ENCODE data around the gene PER1. TPM values are rescaled to one million over a fixed set of nuclear protein-coding genes. Genes with fewer than 3 reads are reported as not detected.

Gene PER1
- total RNA-seq, 2 donors from 2014 or later, result 1,926 to 2,038 TPM

DNA sequence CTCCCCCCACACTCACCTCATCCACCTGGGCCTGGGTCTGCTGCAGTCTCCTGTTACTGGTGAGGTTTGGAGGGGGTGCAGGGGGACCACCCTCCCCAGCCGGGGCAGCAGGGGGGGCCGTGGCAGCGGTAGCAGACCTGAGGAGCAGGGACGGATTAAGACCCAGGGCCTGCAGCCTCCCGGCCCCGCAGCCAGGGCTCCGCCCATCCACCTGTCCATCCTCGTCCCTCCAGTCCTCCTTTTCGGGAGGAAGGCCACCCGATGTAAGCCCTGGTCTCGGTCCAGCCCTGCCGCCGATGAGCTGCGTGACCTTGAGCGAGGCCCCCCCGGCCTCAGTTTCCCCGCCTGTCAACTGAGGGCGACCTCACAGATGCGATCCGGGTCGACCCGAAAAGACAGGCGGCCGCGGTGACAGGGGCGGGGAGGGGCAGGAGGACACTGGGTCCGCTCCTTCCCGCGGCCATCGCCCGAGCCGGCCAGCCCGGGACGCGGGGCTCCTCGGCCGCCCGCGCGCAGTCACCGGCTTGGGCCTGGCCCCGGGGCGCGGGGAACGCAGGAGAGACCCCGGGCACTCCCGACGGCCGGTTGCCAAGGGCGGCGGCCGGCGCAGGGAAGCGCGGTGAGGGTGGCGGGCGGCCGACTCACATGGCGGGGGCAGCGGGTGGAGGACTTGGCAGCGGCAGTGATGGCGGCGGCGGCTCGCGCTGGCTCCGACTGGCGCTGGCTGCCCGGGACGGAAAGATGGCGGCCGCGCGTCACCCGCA lies 10.2 kb upstream of the PER1 start, which contains the start of gene VAMP2:
Gene VAMP2 (minus strand): TSS at position 716 of the 764 bp plus-strand sequence. CDS start 69 bp downstream, at position 647.
- DNase-seq, result peak; percentile 82 to 85 (median 84)
- Mint-ChIP-seq H3K4me3 (peak within 1 kb of the TSS; percentile 90), H3K27ac (no peak within 1 kb of the TSS), H3K27me3 (no peaks in the 10 kb centered on the region), H3K4me1 (peaks cover 45% of the 10 kb centered on the region), H3K36me3 (ENCODE audit: low read depth) (peaks cover 5% of the 10 kb centered on the region)
- peak; percentile 68 for ATAC-seq
- no peaks in the 10 kb centered on the region for H3K9me3 ChIP-seq (ENCODE audit: control insufficient read depth, low read length, poor library complexity, severe bottlenecking)

DNA sequence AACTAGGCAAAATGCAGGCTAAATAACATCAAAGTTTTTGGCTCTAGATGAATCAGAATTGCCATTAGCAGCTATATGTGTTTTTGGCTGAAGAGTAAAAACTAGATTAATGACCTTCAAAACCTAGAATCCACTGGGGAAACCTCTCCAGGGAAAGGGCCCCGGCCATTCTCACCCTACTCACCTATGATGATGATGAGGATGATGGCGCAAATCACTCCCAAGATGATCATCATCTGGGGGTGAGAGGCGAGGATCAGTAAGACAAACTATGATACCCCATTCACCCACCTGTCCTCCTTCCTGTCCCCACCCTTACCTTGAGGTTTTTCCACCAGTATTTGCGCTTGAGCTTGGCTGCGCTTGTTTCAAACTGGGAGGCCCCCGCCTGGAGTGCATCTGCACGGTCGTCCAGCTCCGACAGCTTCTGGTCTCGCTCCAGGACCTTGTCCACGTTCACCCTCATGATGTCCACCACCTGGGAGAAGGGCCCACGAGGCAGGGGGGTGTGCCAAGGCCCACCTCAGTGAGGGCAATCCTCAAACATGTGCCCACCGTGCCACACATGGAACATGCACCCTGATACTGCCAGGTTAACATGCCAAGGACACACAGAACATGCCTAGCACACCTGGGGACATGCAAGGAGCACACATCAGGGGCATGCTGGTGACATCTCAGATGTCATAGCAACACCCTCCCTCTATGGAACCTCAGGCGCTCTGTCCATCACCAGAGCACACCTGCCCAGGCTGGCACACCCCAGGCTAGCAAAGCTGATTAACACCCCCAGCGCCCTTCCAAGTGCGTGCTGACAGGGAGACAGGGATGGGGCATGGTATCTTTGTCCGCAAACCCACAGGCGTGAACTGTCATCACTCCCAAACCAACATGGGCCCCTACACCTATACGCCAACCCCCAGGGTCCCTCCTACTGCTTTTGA lies 9.4 kb upstream of the PER1 start:
- H3K4me1 Mint-ChIP-seq, result peaks cover 45% of the 10 kb centered on the region
- H3K27ac Mint-ChIP-seq, result no peak overlapping the region
- ATAC-seq (no peak), DNase-seq (no peak)
- no peaks in the 10 kb centered on the region for H3K9me3 ChIP-seq (ENCODE audit: control insufficient read depth, low read length, poor library complexity, severe bottlenecking)
- H3K4me3 Mint-ChIP-seq, result peak overlapping the region; percentile 90
- peaks cover 5% of the 10 kb centered on the region for H3K36me3 Mint-ChIP-seq (ENCODE audit: low read depth)
- no peaks in the 10 kb centered on the region for H3K27me3 Mint-ChIP-seq

DNA sequence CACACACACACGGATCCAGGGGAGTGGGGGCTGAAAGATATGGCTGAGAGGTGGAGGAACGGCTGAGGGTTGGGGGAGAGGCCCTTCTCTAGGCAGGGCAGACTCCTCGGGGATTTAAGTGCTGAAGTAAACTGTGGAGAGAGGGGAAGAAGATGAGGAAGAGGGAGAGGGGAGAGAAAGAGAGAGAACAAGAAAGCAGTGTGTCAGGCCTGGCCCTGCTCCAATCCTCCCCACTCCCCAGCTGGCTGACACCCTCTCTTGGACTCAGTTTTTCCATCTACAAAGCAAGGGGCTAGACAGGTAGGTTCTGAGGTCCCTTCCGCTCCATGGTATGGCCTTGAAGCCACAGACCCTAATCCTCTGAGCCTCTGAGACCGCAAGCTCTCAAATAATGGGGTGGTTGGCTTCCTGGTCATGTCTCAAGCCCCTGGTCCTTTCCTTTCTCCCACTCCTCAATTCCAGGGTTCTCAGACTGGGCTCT lies 8.6 kb upstream of the PER1 start:
- no peak overlapping the region for H3K27ac Mint-ChIP-seq
- no peak for DNase-seq
- H3K27me3 Mint-ChIP-seq, result no peaks in the 10 kb centered on the region
- ATAC-seq, result no peak
- H3K4me1 Mint-ChIP-seq, result peaks cover 45% of the 10 kb centered on the region
- H3K36me3 Mint-ChIP-seq (ENCODE audit: low read depth), result peaks cover 5% of the 10 kb centered on the region
- peak overlapping the region; percentile 90 for H3K4me3 Mint-ChIP-seq
- no peaks in the 10 kb centered on the region for H3K9me3 ChIP-seq (ENCODE audit: control insufficient read depth, low read length, poor library complexity, severe bottlenecking)

GRCh38 chr17:8160224-8160577 lies 8.0 kb upstream of the PER1 start:
- peaks cover 8% of the 10 kb centered on the region for H3K36me3 Mint-ChIP-seq (ENCODE audit: low read depth)

DNA sequence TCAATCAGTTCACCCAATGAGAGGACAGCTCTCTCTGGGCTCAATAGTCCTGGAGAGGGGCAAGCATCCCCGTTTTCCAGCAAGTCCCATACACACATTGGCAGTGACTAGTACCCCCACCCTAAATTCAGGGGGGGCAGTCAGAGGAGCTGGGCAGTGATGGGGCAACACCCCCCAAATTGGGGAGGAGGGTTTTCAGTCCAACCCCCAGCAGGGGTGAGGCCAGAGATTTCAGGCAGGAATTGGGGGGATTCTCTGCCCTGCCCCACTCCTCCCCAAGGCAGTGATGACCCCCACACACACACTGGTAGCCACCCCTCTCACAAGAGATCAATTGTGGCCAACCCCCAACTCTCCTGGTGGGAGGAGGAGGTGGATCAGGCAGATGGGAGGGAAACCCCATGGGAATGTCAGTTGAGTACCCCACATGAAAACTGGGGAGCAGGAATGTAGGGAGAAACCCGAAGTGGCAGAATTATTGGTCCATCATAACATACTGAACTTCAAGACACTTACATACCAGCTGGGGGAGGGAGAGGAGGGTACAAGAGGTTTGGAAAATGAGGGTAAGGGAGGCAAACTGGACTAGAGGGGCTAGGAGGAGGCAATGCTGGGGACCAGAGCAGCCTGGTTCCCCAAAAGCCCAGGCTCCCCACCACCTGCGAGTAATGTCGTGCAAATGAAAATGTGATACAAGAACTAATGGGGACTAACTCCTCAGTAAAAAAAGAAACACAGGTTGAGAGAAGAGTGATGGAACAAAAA lies 7.4 kb upstream of the PER1 start:
- H3K9me3 ChIP-seq (ENCODE audit: control insufficient read depth, low read length, poor library complexity, severe bottlenecking), result no peaks in the 10 kb centered on the region
- Mint-ChIP-seq H3K4me3 (peak overlapping the region; percentile 2), H3K4me1 (peaks cover 50% of the 10 kb centered on the region), H3K36me3 (ENCODE audit: low read depth) (peaks cover 8% of the 10 kb centered on the region), H3K27ac (no peak overlapping the region), H3K27me3 (no peaks in the 10 kb centered on the region)
- DNase-seq, result no peak
- ATAC-seq, result no peak

More at GRCh38 chr17:8160224-8160577, 8.0 kb upstream of the PER1 start:
- peak overlapping the region; percentile 90 for H3K4me3 Mint-ChIP-seq
- no peak for DNase-seq
- H3K9me3 ChIP-seq (ENCODE audit: control insufficient read depth, low read length, poor library complexity, severe bottlenecking), result no peaks in the 10 kb centered on the region
- H3K4me1 Mint-ChIP-seq, result peaks cover 50% of the 10 kb centered on the region
- no peaks in the 10 kb centered on the region for H3K27me3 Mint-ChIP-seq
- H3K27ac Mint-ChIP-seq, result no peak overlapping the region
- no peak for ATAC-seq

- H3K36me3 Mint-ChIP-seq (ENCODE audit: low read depth), result peaks cover 9% of the 10 kb centered on the region
- no peaks in the 10 kb centered on the region for H3K27me3 Mint-ChIP-seq
- ATAC-seq, result no peak
- H3K4me3 Mint-ChIP-seq, result peak overlapping the region; percentile 73
- no peak overlapping the region for H3K27ac Mint-ChIP-seq
- DNase-seq, result no peak
- H3K9me3 ChIP-seq (ENCODE audit: control insufficient read depth, low read length, poor library complexity, severe bottlenecking), result no peaks in the 10 kb centered on the region
- peaks cover 54% of the 10 kb centered on the region for H3K4me1 Mint-ChIP-seq
Measured at GRCh38 chr17:8159032-8159400, 6.8 kb upstream of the PER1 start.

GRCh38 chr17:8158267-8159031 lies 6.2 kb upstream of the PER1 start:
- Mint-ChIP-seq H3K27me3 (no peaks in the 10 kb centered on the region), H3K27ac (no peak overlapping the region), H3K4me1 (peaks cover 54% of the 10 kb centered on the region), H3K4me3 (peak overlapping the region; percentile 73), H3K36me3 (ENCODE audit: low read depth) (peaks cover 12% of the 10 kb centered on the region)
- ATAC-seq, result peak; percentile 11
- no peaks in the 10 kb centered on the region for H3K9me3 ChIP-seq (ENCODE audit: control insufficient read depth, low read length, poor library complexity, severe bottlenecking)
- DNase-seq, result peak; percentile 72 to 89 (median 75)

DNA sequence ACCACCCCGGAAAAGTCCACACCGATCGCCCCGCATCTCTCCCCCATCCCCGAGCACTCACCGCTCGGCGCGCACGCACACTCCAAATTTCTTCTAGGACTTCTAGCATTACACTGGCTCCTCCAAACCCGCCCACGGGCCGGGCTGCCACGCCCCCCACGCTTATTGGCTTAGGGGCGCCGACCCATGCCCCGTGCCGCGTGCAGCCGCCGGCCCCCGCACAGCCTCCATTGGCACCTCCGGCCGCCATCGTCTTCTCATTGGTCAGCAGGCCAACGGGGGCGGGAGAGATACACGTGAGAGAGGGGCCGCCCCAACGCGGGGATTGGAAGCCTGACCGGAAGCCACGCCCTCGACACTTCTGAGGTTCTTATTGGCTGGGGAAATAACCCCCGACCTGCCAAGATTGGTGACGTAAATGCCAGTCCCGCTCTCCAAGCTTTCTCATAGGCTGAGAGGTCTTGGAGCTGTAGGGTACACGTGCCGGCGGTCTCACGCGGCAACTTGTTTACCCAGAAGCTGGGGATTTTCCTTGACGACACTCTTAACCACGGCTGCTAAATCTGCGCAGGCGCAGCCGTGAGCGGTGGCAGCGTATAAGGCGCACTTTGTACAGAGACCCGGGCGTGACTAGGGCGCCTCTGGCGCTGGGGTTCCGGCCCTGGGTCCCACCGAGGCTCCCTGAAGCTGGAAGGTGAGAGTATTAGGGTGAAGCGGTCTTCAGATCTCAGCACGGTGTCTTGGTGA lies 4.2 kb upstream of the PER1 start:
- peaks cover 21% of the 10 kb centered on the region for H3K36me3 Mint-ChIP-seq (ENCODE audit: low read depth)
- no peaks in the 10 kb centered on the region for H3K9me3 ChIP-seq (ENCODE audit: control insufficient read depth, low read length, poor library complexity, severe bottlenecking)
- no peaks in the 10 kb centered on the region for H3K27me3 Mint-ChIP-seq
- ATAC-seq, result peak; percentile 75
- H3K4me3 Mint-ChIP-seq, result no peak overlapping the region
- no peak overlapping the region for H3K27ac Mint-ChIP-seq
- H3K4me1 Mint-ChIP-seq, result peaks cover 63% of the 10 kb centered on the region
- DNase-seq, result peak; percentile 99 to 100 (median 99)

GRCh38 chr17:8155996-8156245 lies 3.7 kb upstream of the PER1 start:
- no peak overlapping the region for H3K27ac Mint-ChIP-seq
- H3K9me3 ChIP-seq (ENCODE audit: control insufficient read depth, low read length, poor library complexity, severe bottlenecking), result no peaks in the 10 kb centered on the region
- ATAC-seq (no peak), DNase-seq (no peak)
- peaks cover 22% of the 10 kb centered on the region for H3K36me3 Mint-ChIP-seq (ENCODE audit: low read depth)
- no peak overlapping the region for H3K4me3 Mint-ChIP-seq
- H3K4me1 Mint-ChIP-seq, result peaks cover 63% of the 10 kb centered on the region
- no peaks in the 10 kb centered on the region for H3K27me3 Mint-ChIP-seq

DNA sequence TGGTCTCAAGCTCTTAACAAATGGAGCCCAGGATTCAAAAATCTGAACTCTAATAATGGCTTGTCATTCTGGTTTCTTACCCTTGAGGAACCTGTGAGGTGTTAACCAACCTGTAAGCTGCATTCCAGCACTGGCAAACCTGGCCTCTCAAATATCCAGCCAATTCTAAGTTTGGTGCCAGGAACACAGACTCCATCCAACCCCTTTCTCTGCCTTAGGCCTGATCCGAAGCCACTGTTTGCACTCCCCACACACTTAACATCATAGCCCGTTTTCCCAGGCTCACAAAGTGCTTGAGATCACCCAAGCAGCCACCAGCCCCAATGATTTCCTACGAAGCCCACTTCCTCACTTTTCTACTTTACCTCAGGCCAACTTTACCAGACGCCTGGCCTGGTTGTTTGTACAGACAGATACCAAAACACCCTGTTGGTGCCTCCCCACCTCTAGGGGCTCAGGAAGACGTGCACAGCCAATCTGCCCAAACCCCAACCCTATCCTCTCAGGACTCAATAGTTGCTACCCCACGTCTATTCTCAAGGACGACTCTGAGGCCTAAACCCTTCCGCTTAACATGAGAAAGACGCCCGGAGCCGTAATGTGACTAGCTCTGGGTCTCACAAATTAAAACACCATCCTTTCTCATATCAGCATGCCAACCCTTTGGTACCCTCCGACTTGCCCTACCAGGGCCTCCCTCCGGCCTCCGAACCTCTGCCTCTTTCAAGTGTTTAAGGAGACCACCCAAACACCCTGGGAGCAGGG lies 3.2 kb upstream of the PER1 start:
- Mint-ChIP-seq H3K4me1 (peaks cover 60% of the 10 kb centered on the region), H3K36me3 (ENCODE audit: low read depth) (peaks cover 21% of the 10 kb centered on the region), H3K27ac (no peak overlapping the region), H3K27me3 (no peaks in the 10 kb centered on the region), H3K4me3 (no peak overlapping the region)
- H3K9me3 ChIP-seq (ENCODE audit: control insufficient read depth, low read length, poor library complexity, severe bottlenecking), result no peaks in the 10 kb centered on the region
- ATAC-seq (no peak), DNase-seq (peak in 1 of 3 donors; percentile 15)

DNA sequence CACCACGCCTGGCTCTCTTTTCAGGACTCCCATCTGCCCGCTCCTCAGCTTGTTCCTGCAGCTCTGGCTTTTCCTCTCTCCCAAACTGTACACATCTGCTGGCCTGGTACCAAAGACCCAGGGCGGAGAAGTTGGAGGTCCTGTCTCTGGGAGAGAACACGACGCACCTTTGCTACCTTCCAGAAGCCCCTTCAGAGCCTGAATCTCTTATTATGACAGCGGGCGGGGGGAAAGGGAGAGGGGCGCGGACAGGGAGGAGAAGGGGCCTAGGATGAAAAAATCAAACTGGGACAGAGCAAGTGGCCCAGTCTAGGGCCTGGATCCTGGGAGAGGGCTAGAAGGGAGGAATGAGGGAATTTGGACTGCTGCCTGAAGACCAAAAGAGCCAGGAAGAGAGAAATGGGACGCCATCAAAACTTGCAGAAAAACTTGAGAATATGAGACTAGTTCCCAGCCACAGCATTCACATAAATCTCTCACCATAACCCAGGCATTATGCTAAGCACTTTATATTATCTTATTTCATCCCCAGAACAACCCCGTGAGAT lies 2.5 kb upstream of the PER1 start:
- no peaks in the 10 kb centered on the region for H3K27me3 Mint-ChIP-seq
- peaks cover 17% of the 10 kb centered on the region for H3K36me3 Mint-ChIP-seq (ENCODE audit: low read depth)
- ATAC-seq, result no peak

More for the DNA sequence above, 2.5 kb upstream of the PER1 start:
- peaks cover 57% of the 10 kb centered on the region for H3K4me1 Mint-ChIP-seq
- H3K4me3 Mint-ChIP-seq, result no peak overlapping the region
- DNase-seq, result no peak
- no peaks in the 10 kb centered on the region for H3K9me3 ChIP-seq (ENCODE audit: control insufficient read depth, low read length, poor library complexity, severe bottlenecking)
- no peak overlapping the region for H3K27ac Mint-ChIP-seq
